ENCODE measurements around the gene PAK2.

DNA sequence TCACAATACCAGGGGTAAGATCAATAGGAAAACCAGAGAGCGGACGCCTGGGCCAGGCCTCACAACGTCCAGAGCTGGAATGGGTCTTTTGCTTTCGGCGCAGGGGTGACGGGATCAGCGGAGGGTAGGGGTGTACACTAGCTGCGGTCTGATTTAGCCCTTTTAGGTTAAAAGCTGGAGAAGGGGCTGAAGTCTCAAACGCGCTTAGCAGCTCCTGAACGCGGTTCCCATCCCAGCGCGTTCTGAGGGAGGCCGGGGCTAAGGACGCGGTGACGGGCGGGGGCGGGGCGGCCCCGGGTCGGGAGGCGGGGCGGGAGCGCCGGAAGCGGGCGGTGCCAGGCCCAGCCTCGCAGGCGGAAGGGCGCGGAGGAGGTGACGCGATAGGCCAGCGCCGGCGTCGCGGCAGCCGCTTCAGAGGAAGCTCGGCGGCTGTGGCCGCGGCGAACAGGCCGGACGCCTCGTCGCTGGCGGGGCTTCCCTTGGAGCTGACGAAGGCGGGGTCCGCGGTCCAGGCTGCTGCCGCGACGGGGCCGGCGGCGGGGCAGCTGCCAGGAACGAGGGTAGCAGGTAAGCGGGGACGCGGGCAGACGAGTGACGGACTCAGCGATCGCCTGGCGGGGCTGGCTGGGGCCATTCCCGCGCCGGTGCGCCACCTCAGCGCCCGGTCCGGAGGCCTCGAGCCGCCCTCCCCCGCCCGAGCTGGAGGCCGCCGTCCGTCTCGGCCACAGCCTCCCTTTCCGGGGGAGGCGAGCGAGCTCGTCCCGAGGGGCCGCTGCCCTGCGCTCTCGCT, 128.0 kb downstream of the PAK2 start, which contains the start of gene SENP5:
- TF ChIP-seq, protein P1, sequence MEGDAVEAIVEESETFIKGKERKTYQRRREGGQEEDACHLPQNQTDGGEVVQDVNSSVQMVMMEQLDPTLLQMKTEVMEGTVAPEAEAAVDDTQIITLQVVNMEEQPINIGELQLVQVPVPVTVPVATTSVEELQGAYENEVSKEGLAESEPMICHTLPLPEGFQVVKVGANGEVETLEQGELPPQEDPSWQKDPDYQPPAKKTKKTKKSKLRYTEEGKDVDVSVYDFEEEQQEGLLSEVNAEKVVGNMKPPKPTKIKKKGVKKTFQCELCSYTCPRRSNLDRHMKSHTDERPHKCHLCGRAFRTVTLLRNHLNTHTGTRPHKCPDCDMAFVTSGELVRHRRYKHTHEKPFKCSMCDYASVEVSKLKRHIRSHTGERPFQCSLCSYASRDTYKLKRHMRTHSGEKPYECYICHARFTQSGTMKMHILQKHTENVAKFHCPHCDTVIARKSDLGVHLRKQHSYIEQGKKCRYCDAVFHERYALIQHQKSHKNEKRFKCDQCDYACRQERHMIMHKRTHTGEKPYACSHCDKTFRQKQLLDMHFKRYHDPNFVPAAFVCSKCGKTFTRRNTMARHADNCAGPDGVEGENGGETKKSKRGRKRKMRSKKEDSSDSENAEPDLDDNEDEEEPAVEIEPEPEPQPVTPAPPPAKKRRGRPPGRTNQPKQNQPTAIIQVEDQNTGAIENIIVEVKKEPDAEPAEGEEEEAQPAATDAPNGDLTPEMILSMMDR (IDR thresholded peaks at IDR 0.05) = no peak
- peak; percentile 97 for TF ChIP-seq POLR2A (IDR thresholded peaks at IDR 0.05)
